ENCODE results near the gene COL6A1.
A peak's percentile ranks its signal among the peaks of the same experiment; 100 is the strongest.

The COL6A1 gene

GRCh38 chr21:46035809-46036695 lies 54.5 kb downstream of the COL6A1 start:
- Histone ChIP-seq H3K27me3 (ENCODE audit: control insufficient read depth, insufficient read depth, low read length) (no peaks in the 10 kb centered on the region), H3K4me1 (ENCODE audit: control insufficient read depth, insufficient read depth, low read length) (peaks cover 18% of the 10 kb centered on the region), H3K36me3 (ENCODE audit: insufficient read depth, low read length) (no peaks in the 10 kb centered on the region), H3K9ac (ENCODE audit: low read depth, low read length) (no peak overlapping the region), H3K9me3 (replicated peaks; ENCODE audit: low read length) (no peaks in the 10 kb centered on the region), H3K4me2 (ENCODE audit: low read length) (no peak overlapping the region), H3K4me3 (ENCODE audit: low read length) (no peak overlapping the region)

DNA sequence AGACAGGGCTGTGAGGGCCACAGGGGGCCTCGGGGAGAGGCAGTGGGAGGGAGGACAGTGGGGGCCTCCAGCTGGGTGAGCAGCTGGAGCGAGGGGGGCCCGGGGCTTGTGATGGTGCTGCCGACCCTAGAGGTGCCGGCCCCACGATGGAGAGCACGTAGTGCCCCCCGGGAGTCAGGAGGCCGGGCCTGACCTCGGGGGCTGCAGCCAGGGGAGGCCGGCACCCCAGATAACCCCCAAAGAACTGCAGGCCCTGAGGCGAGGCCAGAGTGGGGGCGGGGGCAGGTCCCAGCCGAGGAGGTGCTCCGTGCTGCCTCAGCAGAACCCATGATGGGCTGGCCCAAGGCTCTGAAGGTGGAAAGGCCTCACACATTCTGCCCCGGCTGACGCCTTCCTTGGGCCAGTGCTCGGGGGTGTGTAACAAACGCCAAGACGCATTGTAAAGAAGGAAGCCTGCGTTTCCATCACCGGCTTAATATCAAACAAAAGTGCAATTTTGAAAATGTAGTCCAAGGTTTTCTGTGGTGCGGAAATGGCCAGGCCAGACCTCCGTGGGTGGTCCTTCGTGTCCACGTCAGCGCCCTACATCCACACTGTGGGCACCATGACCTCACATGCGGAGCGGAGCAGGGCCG lies 55.2 kb downstream of the COL6A1 start:
- H3K9ac ChIP-seq (ENCODE audit: low read depth, low read length), result no peak overlapping the region
- H3K36me3 ChIP-seq (ENCODE audit: insufficient read depth, low read length), result no peaks in the 10 kb centered on the region
- no peak overlapping the region for H3K4me3 ChIP-seq (ENCODE audit: low read length)
- no peaks in the 10 kb centered on the region for H3K27me3 ChIP-seq (ENCODE audit: control insufficient read depth, insufficient read depth, low read length)
- H3K4me1 ChIP-seq (ENCODE audit: control insufficient read depth, insufficient read depth, low read length), result peaks cover 18% of the 10 kb centered on the region
- H3K4me2 ChIP-seq (ENCODE audit: low read length), result no peak overlapping the region
- no peaks in the 10 kb centered on the region for H3K9me3 ChIP-seq (replicated peaks; ENCODE audit: low read length)

DNA sequence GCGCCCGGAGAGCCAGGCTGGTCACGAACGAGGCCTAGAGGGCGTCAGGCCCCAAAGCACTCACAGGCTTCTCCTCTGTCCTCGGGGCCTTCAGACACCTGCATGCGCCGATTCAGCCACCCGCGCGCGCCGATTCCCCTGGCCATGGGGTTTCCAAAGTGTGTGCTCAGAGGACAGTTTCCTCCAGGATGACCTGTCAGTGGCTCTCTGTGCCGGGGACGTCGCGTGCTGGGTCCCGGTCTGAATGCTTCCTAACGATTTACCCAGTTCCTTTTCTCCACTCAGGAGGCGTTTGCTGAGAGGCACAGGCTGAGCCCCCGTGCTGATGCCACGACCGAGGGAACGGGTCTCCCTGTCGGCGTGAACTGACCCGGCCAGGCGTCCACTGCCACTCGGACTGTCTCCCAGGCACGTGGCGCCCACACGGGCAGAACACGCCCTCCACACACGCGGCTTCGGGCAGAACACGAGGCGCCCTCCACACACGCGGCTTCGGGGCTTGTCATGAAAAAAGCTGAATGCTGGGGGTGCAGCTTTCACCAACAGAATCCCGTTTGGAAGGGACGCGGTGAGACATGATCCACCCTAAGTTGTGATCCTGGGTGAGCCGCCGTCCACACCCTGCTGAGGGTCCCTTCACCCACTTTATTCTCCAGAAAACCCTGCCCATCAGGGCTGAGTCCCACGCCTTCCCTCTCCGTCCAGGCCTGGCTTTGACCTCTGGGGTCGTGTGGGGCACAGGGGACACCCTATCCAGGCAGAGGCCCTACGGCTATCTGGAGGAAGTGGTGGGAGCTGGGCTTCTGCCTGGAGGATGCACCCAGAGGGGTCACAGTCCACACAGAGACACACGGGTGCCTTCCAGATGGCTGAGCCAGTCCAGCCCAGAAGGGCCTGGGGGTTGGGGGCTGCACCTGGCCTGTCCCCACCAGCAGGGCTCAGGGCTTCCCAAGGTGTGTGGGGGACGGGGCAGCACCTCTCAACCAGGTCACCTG lies 56.1 kb downstream of the COL6A1 start:
- H3K27me3 ChIP-seq (ENCODE audit: control insufficient read depth, insufficient read depth, low read length), result no peaks in the 10 kb centered on the region
- H3K36me3 ChIP-seq (ENCODE audit: insufficient read depth, low read length), result no peaks in the 10 kb centered on the region
- no peak overlapping the region for H3K4me3 ChIP-seq (ENCODE audit: low read length)
- no peaks in the 10 kb centered on the region for H3K9me3 ChIP-seq (replicated peaks; ENCODE audit: low read length)
- peak overlapping the region; percentile 68 for H3K4me2 ChIP-seq (ENCODE audit: low read length)
- peaks cover 18% of the 10 kb centered on the region for H3K4me1 ChIP-seq (ENCODE audit: control insufficient read depth, insufficient read depth, low read length)
- H3K9ac ChIP-seq (ENCODE audit: low read depth, low read length), result peak overlapping the region; percentile 77

DNA sequence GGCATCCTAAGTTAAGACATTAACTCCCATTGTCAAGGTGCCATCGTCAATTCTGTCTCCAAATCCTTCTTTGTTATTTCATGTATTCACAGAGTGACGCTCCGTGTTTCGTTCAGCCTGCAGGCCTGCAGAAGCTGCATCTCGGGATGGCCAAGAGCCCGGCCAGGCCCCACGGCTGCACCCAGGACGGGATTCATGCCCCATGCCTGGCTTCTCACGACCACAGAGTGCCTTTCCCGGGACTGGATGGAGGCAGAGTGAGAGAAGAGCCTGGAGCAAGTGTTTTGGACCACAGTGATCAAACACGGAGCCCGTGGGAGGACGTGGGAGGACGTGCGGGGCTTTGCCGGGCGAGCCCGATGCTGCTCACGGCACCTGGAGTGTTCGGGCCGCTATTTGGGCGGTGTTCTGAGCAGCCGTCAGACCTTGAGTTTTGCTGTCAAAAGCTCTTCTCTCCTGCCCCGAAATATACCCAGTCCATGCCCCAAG lies 56.8 kb downstream of the COL6A1 start:
- H3K4me3 ChIP-seq (ENCODE audit: low read length), result peak overlapping the region; percentile 22
- H3K36me3 ChIP-seq (ENCODE audit: insufficient read depth, low read length), result no peaks in the 10 kb centered on the region
- no peaks in the 10 kb centered on the region for H3K9me3 ChIP-seq (replicated peaks; ENCODE audit: low read length)
- peak overlapping the region; percentile 68 for H3K4me2 ChIP-seq (ENCODE audit: low read length)
- no peaks in the 10 kb centered on the region for H3K27me3 ChIP-seq (ENCODE audit: control insufficient read depth, insufficient read depth, low read length)
- H3K9ac ChIP-seq (ENCODE audit: low read depth, low read length), result peak overlapping the region; percentile 77
- H3K4me1 ChIP-seq (ENCODE audit: control insufficient read depth, insufficient read depth, low read length), result peaks cover 18% of the 10 kb centered on the region

DNA sequence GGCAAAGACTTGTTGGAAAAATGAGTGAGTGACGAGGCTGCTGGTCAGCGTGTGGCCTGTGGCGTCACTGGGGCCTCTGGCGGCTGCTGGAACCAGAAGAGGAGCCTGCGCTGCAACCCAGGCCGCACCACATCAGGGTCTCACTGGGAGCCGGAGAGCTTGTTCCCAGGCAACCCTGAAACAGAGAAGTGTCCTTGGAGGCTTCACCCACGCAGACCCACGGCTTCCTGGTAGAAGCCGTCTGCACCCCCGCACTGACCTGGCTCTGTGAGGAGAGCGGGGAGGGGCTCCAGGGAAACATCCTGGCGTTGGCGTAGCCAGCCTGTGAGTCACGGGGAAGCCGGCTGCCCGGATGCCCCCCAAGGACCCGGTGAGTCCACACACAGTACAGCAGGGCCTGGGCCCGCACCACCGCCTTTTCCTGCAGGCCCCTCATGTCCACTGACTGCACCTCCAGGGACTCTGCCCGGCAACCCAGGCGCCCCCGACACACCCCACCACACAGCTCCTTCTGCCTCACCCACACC lies 57.4 kb downstream of the COL6A1 start:
- Histone ChIP-seq H3K27me3 (ENCODE audit: control insufficient read depth, insufficient read depth, low read length) (no peaks in the 10 kb centered on the region), H3K9me3 (replicated peaks; ENCODE audit: low read length) (no peaks in the 10 kb centered on the region), H3K9ac (ENCODE audit: low read depth, low read length) (peak overlapping the region; percentile 77), H3K4me3 (ENCODE audit: low read length) (peak overlapping the region; percentile 22), H3K4me1 (ENCODE audit: control insufficient read depth, insufficient read depth, low read length) (peaks cover 18% of the 10 kb centered on the region), H3K4me2 (ENCODE audit: low read length) (peak overlapping the region; percentile 68), H3K36me3 (ENCODE audit: insufficient read depth, low read length) (no peaks in the 10 kb centered on the region)

- Histone ChIP-seq H3K4me1 (ENCODE audit: control insufficient read depth, insufficient read depth, low read length) (peaks cover 18% of the 10 kb centered on the region), H3K4me3 (ENCODE audit: low read length) (no peak overlapping the region), H3K27me3 (ENCODE audit: control insufficient read depth, insufficient read depth, low read length) (no peaks in the 10 kb centered on the region), H3K9ac (ENCODE audit: low read depth, low read length) (peak overlapping the region; percentile 77), H3K36me3 (ENCODE audit: insufficient read depth, low read length) (no peaks in the 10 kb centered on the region), H3K9me3 (replicated peaks; ENCODE audit: low read length) (no peaks in the 10 kb centered on the region), H3K4me2 (ENCODE audit: low read length) (no peak overlapping the region)
These were observed 58.5 kb downstream of the COL6A1 start for GRCh38 chr21:46039891-46040660.

- no peak overlapping the region for H3K9ac ChIP-seq (ENCODE audit: low read depth, low read length)
- no peaks in the 10 kb centered on the region for H3K27me3 ChIP-seq (ENCODE audit: control insufficient read depth, insufficient read depth, low read length)
- H3K4me1 ChIP-seq (ENCODE audit: control insufficient read depth, insufficient read depth, low read length), result peaks cover 18% of the 10 kb centered on the region
- H3K4me3 ChIP-seq (ENCODE audit: low read length), result no peak overlapping the region
- no peaks in the 10 kb centered on the region for H3K9me3 ChIP-seq (replicated peaks; ENCODE audit: low read length)
- no peak overlapping the region for H3K4me2 ChIP-seq (ENCODE audit: low read length)
- H3K36me3 ChIP-seq (ENCODE audit: insufficient read depth, low read length), result no peaks in the 10 kb centered on the region
These were observed 59.1 kb downstream of the COL6A1 start for GRCh38 chr21:46040707-46041106.

DNA sequence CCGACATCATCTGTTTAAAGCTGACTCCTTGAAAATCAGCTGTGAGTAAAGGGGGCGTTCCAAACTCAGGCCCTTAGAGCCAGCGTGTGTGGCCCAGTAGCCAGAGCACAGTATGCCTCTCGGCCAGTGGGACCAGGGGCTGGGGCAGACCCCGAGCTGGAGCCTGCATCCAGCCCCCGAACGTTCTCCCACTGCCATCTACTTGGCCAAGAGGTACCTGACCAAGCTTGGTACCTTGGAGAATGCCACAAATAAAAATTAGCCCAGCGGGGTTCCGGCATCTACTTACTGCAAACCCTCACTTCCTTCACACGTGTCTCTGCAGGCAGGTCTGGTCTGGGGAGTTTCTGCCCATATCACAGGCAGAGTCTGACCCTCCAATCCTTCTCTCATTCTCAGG lies 59.6 kb downstream of the COL6A1 start:
- Histone ChIP-seq H3K4me1 (ENCODE audit: control insufficient read depth, insufficient read depth, low read length) (peaks cover 18% of the 10 kb centered on the region), H3K27me3 (ENCODE audit: control insufficient read depth, insufficient read depth, low read length) (no peaks in the 10 kb centered on the region), H3K36me3 (ENCODE audit: insufficient read depth, low read length) (no peaks in the 10 kb centered on the region), H3K4me2 (ENCODE audit: low read length) (no peak overlapping the region), H3K4me3 (ENCODE audit: low read length) (no peak overlapping the region), H3K9me3 (replicated peaks; ENCODE audit: low read length) (no peaks in the 10 kb centered on the region), H3K9ac (ENCODE audit: low read depth, low read length) (no peak overlapping the region)

- H3K4me1 ChIP-seq (ENCODE audit: control insufficient read depth, insufficient read depth, low read length), result peaks cover 16% of the 10 kb centered on the region
- no peaks in the 10 kb centered on the region for H3K36me3 ChIP-seq (ENCODE audit: insufficient read depth, low read length)
- H3K4me2 ChIP-seq (ENCODE audit: low read length), result no peak overlapping the region
- no peaks in the 10 kb centered on the region for H3K9me3 ChIP-seq (replicated peaks; ENCODE audit: low read length)
- H3K4me3 ChIP-seq (ENCODE audit: low read length), result no peak overlapping the region
- no peak overlapping the region for H3K9ac ChIP-seq (ENCODE audit: low read depth, low read length)
- no peaks in the 10 kb centered on the region for H3K27me3 ChIP-seq (ENCODE audit: control insufficient read depth, insufficient read depth, low read length)
These were observed 63.6 kb downstream of the COL6A1 start for GRCh38 chr21:46045154-46045553.

GRCh38 chr21:46046471-46046870 lies 64.9 kb downstream of the COL6A1 start:
- Histone ChIP-seq H3K4me3 (ENCODE audit: low read length) (no peak overlapping the region), H3K36me3 (ENCODE audit: insufficient read depth, low read length) (no peaks in the 10 kb centered on the region), H3K9ac (ENCODE audit: low read depth, low read length) (no peak overlapping the region), H3K4me2 (ENCODE audit: low read length) (no peak overlapping the region), H3K27me3 (ENCODE audit: control insufficient read depth, insufficient read depth, low read length) (no peaks in the 10 kb centered on the region), H3K4me1 (ENCODE audit: control insufficient read depth, insufficient read depth, low read length) (peaks cover 23% of the 10 kb centered on the region), H3K9me3 (replicated peaks; ENCODE audit: low read length) (no peaks in the 10 kb centered on the region)
